PC-3 (cell line): ENCODE measurements around the gene SAXO2.
"Not testable (repeated sequence)": the region's sequence is repeated elsewhere in the genome, so short reads cannot be mapped to it uniquely, and the experiment has no call there.

ENCODE experiments used
- EZH2 ChIP-seq: fragments of 300-600 bp; sonication (generic); IDR thresholded peaks from one replicate; pipeline ENCODE4 v1.6.1; 2017; ENCODE audit warnings: antibody characterized with exemption, mild to moderate bottlenecking, low read length; ENCODE audit not compliant: unreplicated experiment
- EZH2phosphoT487 ChIP-seq: fragments of 300-600 bp; sonication (generic); IDR thresholded peaks from 2 replicates; pipeline ENCODE4 v1.6.1; 2018; ENCODE audit warnings: mild to moderate bottlenecking, antibody characterized with exemption, low read length, borderline replicate concordance
- TF ChIP-seq, protein P1 (sequence below): fragments of 300-600 bp; sonication (generic); conservative IDR thresholded peaks from 2 replicates; pipeline ENCODE4 v1.5.1; 2017; ENCODE audit warnings: antibody characterized with exemption, low read depth, mild to moderate bottlenecking, low read length

DNA sequence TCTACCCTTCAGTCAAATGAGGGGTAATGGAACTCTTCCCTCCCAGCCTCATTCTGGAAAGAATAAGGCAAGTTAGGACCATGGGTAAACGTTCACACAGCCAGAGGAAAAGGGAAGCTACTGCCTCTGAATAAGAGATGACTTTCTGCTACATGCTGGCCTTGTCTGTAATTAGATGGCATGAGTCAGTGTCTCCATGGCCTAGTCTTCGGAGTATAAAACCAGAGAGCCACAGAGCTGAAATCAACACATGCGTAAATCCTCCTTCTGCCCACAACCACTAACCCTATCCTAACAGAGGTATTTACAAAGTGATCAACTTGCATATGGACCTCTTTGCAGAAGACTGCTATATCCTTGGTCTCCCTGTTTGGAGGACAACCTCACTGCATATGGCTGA, 14.4 kb upstream of the SAXO2 start:
- TF ChIP-seq, protein P1, sequence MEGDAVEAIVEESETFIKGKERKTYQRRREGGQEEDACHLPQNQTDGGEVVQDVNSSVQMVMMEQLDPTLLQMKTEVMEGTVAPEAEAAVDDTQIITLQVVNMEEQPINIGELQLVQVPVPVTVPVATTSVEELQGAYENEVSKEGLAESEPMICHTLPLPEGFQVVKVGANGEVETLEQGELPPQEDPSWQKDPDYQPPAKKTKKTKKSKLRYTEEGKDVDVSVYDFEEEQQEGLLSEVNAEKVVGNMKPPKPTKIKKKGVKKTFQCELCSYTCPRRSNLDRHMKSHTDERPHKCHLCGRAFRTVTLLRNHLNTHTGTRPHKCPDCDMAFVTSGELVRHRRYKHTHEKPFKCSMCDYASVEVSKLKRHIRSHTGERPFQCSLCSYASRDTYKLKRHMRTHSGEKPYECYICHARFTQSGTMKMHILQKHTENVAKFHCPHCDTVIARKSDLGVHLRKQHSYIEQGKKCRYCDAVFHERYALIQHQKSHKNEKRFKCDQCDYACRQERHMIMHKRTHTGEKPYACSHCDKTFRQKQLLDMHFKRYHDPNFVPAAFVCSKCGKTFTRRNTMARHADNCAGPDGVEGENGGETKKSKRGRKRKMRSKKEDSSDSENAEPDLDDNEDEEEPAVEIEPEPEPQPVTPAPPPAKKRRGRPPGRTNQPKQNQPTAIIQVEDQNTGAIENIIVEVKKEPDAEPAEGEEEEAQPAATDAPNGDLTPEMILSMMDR = not testable (repeated sequence)
- TF ChIP-seq EZH2, EZH2phosphoT487: not testable (repeated sequence)
